Trophoblast cell (in vitro differentiated cells and primary cell): ENCODE data around the gene TRABD2B.

ENCODE experiments used
- DNase-seq, 2 donors: peaks; one replicate each; pipeline ENCODE4 v3.0.0-alpha.2; 2016
- H2AFZ ChIP-seq: 2 replicates; pipeline ENCODE4 v1.6.1; 2013; ENCODE audit warnings: low read length, moderate library complexity, mild to moderate bottlenecking; ENCODE audit not compliant: insufficient read depth, poor library complexity
- H2AK5ac ChIP-seq: 2 replicates; pipeline ENCODE4 v1.6.1; 2013; ENCODE audit warnings: mild to moderate bottlenecking, low read length
- H2BK120ac ChIP-seq: 2 replicates; pipeline ENCODE4 v1.6.1; 2013; ENCODE audit warnings: low read length, mild to moderate bottlenecking, moderate library complexity; ENCODE audit not compliant: insufficient read depth, poor library complexity
- H2BK12ac ChIP-seq: 2 replicates; pipeline ENCODE4 v1.6.1; 2013; ENCODE audit warnings: mild to moderate bottlenecking, low read length, moderate library complexity
- H2BK5ac ChIP-seq: 2 replicates; pipeline ENCODE4 v1.6.1; 2013; ENCODE audit warnings: low read length, low read depth, moderate library complexity, mild to moderate bottlenecking; ENCODE audit not compliant: poor library complexity
- H3K14ac ChIP-seq: 2 replicates; pipeline ENCODE4 v1.6.1; 2013; ENCODE audit warnings: mild to moderate bottlenecking, low read length
- H3K18ac ChIP-seq: 2 replicates; pipeline ENCODE4 v1.6.1; 2013; ENCODE audit warnings: mild to moderate bottlenecking, low read length
- H3K23ac ChIP-seq: 2 replicates; pipeline ENCODE4 v1.6.1; 2013; ENCODE audit warnings: low read length
- H3K27ac ChIP-seq: 2 replicates; pipeline ENCODE4 v1.5.1; 2013; ENCODE audit warnings: low read depth, mild to moderate bottlenecking, inconsistent platforms, low read length, moderate library complexity
- H3K27me3 ChIP-seq: 2 replicates; pipeline ENCODE4 v1.6.1; 2013; ENCODE audit warnings: inconsistent platforms, mild to moderate bottlenecking, low read length, moderate library complexity; ENCODE audit not compliant: insufficient read depth
- H3K36me3 ChIP-seq, 2 experiments: 1 replicate in 1 of 2; 2 replicates in 1 of 2; pipeline ENCODE4 v1.6.1; 2013; ENCODE audit warnings: low read length in 2 of 2, mild to moderate bottlenecking in 2 of 2, moderate library complexity in 1 of 2; ENCODE audit not compliant: insufficient read depth in 2 of 2, control insufficient read depth in 1 of 2
- H3K4ac ChIP-seq: 2 replicates; pipeline ENCODE4 v1.6.1; 2013; ENCODE audit warnings: low read depth, mild to moderate bottlenecking, low read length, moderate library complexity
- H3K4me1 ChIP-seq, 2 experiments: 1 replicate in 1 of 2; 2 replicates in 1 of 2; pipeline ENCODE4 v1.6.1; 2013; ENCODE audit warnings: low read length in 2 of 2, mild to moderate bottlenecking in 2 of 2, moderate library complexity in 1 of 2; ENCODE audit not compliant: insufficient read depth in 2 of 2, control insufficient read depth in 1 of 2
- H3K4me2 ChIP-seq: 2 replicates; pipeline ENCODE4 v1.6.1; 2013; ENCODE audit warnings: inconsistent platforms, mild to moderate bottlenecking, low read length, moderate library complexity
- H3K4me3 ChIP-seq: 2 replicates; pipeline ENCODE4 v1.5.1; 2013; ENCODE audit warnings: mild to moderate bottlenecking, low read depth, low read length, inconsistent platforms
- H3K79me1 ChIP-seq: one replicate; pipeline ENCODE4 v1.6.1; 2013; ENCODE audit warnings: low read length
- H3K79me2 ChIP-seq: 2 replicates; pipeline ENCODE4 v1.6.1; 2013; ENCODE audit warnings: low read length, mild to moderate bottlenecking; ENCODE audit not compliant: control insufficient read depth, insufficient read depth, poor library complexity
- H3K9ac ChIP-seq: 2 replicates; pipeline ENCODE4 v1.6.1; 2013; ENCODE audit warnings: mild to moderate bottlenecking, low read length
- H3K9me3 ChIP-seq: 2 replicates; pipeline ENCODE4 v1.6.1; 2013; ENCODE audit warnings: low read depth, mild to moderate bottlenecking, control low read depth, inconsistent platforms, low read length; ENCODE audit not compliant: insufficient read depth
- H4K12ac ChIP-seq: 2 replicates; pipeline ENCODE4 v1.6.1; 2013; ENCODE audit warnings: low read depth, mild to moderate bottlenecking, low read length, moderate library complexity
- H4K8ac ChIP-seq: 2 replicates; pipeline ENCODE4 v1.6.1; 2013; ENCODE audit warnings: low read depth, mild to moderate bottlenecking, low read length, moderate library complexity
- H4K91ac ChIP-seq: one replicate; pipeline ENCODE4 v1.6.1; 2013; ENCODE audit warnings: low read depth, mild to moderate bottlenecking, low read length, moderate library complexity
- WGBS: extraction: QIAGEN DNeasy Blood & Tissue Kit; methylation state at CpG from one replicate; pipeline ENCODE4 v1.1.7; 2013; ENCODE audit warnings: missing lambda C conversion rate; ENCODE audit not compliant: insufficient read length, insufficient coverage; ENCODE audit errors: extremely low coverage; 5-methylcytosine and 5-hydroxymethylcytosine counted together

The TRABD2B gene

GRCh38 chr1:47796626-47797025 is 200.6 kb downstream of the TRABD2B start:
- no CpG with 5 or more reads among the region's 6 CpGs for WGBS
- peaks cover 6% of the 10 kb centered on the region for H3K9me3 ChIP-seq

DNA sequence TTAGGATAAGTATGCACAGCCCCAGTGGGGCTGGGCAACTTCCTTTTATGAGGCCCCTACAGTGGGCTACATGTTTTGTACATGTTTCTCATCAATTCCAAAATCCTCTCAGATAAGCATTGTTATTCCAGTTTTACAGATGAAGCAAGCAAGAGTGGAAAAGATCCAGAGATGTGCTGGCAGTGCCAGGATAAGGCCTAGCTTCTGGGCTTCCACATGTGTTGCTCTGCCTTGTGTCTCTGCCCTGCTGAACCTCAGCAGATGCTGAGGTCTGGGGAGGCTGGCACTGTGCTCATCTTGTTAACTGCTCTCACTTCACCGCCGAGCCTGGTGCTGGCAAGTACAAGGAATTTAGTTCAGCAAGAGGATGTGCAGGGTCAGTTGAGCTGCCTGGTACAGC is 202.1 kb downstream of the TRABD2B start:
- no CpG with 5 or more reads among the region's 2 CpGs for WGBS

More at GRCh38 chr1:47796626-47797025, 200.6 kb downstream of the TRABD2B start:
- no peak overlapping the region for H3K27ac ChIP-seq
- H3K36me3 ChIP-seq = no peaks in the 10 kb centered on the region
- H3K23ac ChIP-seq = no peak overlapping the region
- no peak overlapping the region for H2AFZ ChIP-seq
- no peak overlapping the region for H3K4me3 ChIP-seq
- no peak overlapping the region for H2AK5ac ChIP-seq
- DNase-seq = no peak
- H3K27me3 ChIP-seq = no peaks in the 10 kb centered on the region
- no peaks in the 10 kb centered on the region for H3K4me1 ChIP-seq
- H3K9ac ChIP-seq = no peak overlapping the region
- no peaks in the 10 kb centered on the region for H3K79me1 ChIP-seq
- H2BK12ac ChIP-seq = no peak overlapping the region
- no peak overlapping the region for H4K12ac ChIP-seq
- no peak overlapping the region for H2BK120ac ChIP-seq
- no peaks in the 10 kb centered on the region for H3K79me2 ChIP-seq
- no peak overlapping the region for H2BK5ac ChIP-seq
- no peak overlapping the region for H4K8ac ChIP-seq
- no peak overlapping the region for H3K4me2 ChIP-seq
- H3K18ac ChIP-seq = no peak overlapping the region
- no peak overlapping the region for H3K4ac ChIP-seq
- no peak overlapping the region for H4K91ac ChIP-seq
- no peak overlapping the region for H3K14ac ChIP-seq

DNA sequence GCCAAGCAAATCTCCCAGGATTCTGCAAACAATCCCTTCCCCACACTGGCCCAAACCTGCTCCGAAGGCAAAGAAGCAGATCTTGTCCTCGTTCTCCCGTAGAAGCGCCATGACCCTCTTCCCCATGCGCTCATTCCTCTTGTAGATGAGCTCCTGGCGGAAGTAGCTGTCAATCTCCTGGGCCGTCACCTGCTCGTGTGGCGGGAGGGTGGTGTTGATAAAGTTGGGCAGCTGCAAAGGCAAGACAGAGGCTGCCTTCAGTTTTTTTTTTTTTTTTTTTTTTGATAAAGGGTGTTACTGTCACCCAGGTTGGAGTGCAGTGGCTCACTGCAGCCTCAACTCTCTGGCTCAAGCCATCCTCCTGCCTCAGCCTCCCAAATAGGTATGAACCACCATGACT is 202.7 kb downstream of the TRABD2B start:
- H3K9me3 ChIP-seq = peaks cover 6% of the 10 kb centered on the region
- H3K4me2 ChIP-seq = no peak overlapping the region
- no peak overlapping the region for H2BK12ac ChIP-seq
- no peak overlapping the region for H3K4ac ChIP-seq
- H3K9ac ChIP-seq = no peak overlapping the region
- H4K91ac ChIP-seq = no peak overlapping the region
- H2AK5ac ChIP-seq = no peak overlapping the region
- H3K27ac ChIP-seq = no peak overlapping the region
- no peak overlapping the region for H3K14ac ChIP-seq
- H3K79me1 ChIP-seq = no peaks in the 10 kb centered on the region
- no peak overlapping the region for H2BK5ac ChIP-seq
- no peak overlapping the region for H3K18ac ChIP-seq
- H3K36me3 ChIP-seq = no peaks in the 10 kb centered on the region
- H3K4me3 ChIP-seq = no peak overlapping the region
- no peaks in the 10 kb centered on the region for H3K4me1 ChIP-seq
- H4K8ac ChIP-seq = no peak overlapping the region
- H3K23ac ChIP-seq = no peak overlapping the region
- H2BK120ac ChIP-seq = no peak overlapping the region
- H3K27me3 ChIP-seq = no peaks in the 10 kb centered on the region
- H3K79me2 ChIP-seq = no peaks in the 10 kb centered on the region
- H4K12ac ChIP-seq = no peak overlapping the region
- H2AFZ ChIP-seq = no peak overlapping the region
- WGBS = no CpG with 5 or more reads among the region's 9 CpGs
- no peak for DNase-seq

More for the DNA sequence above, 202.1 kb downstream of the TRABD2B start:
- Histone ChIP-seq H3K9me3 (peaks cover 6% of the 10 kb centered on the region), H3K36me3 (no peaks in the 10 kb centered on the region), H2BK5ac (no peak overlapping the region), H3K4me1 (no peaks in the 10 kb centered on the region), H4K91ac (no peak overlapping the region), H2BK120ac (no peak overlapping the region), H3K27ac (no peak overlapping the region), H3K14ac (no peak overlapping the region), H2BK12ac (no peak overlapping the region), H2AK5ac (no peak overlapping the region), H3K4me3 (no peak overlapping the region), H3K79me2 (no peaks in the 10 kb centered on the region), H3K4me2 (no peak overlapping the region), H3K18ac (no peak overlapping the region), H2AFZ (no peak overlapping the region), H3K27me3 (no peaks in the 10 kb centered on the region), H3K4ac (no peak overlapping the region), H4K8ac (no peak overlapping the region), H4K12ac (no peak overlapping the region), H3K23ac (no peak overlapping the region), H3K79me1 (no peaks in the 10 kb centered on the region), H3K9ac (no peak overlapping the region)
- no peak for DNase-seq

GRCh38 chr1:47794081-47794480 is 203.1 kb downstream of the TRABD2B start:
- H3K9me3 ChIP-seq = peaks cover 6% of the 10 kb centered on the region
- H3K4me2 ChIP-seq = no peak overlapping the region
- H3K79me1 ChIP-seq = no peaks in the 10 kb centered on the region
- no peak overlapping the region for H4K8ac ChIP-seq
- no peak overlapping the region for H3K4ac ChIP-seq
- H2BK5ac ChIP-seq = no peak overlapping the region
- no peak overlapping the region for H2AK5ac ChIP-seq
- no peak overlapping the region for H3K18ac ChIP-seq
- H4K12ac ChIP-seq = no peak overlapping the region
- no peak overlapping the region for H2BK120ac ChIP-seq
- H3K36me3 ChIP-seq = no peaks in the 10 kb centered on the region
- no peak for DNase-seq
- no peaks in the 10 kb centered on the region for H3K79me2 ChIP-seq
- no peak overlapping the region for H3K14ac ChIP-seq
- no peaks in the 10 kb centered on the region for H3K27me3 ChIP-seq
- no peak overlapping the region for H3K4me3 ChIP-seq
- H3K27ac ChIP-seq = no peak overlapping the region
- no peaks in the 10 kb centered on the region for H3K4me1 ChIP-seq
- H3K9ac ChIP-seq = no peak overlapping the region
- H2AFZ ChIP-seq = no peak overlapping the region
- H4K91ac ChIP-seq = no peak overlapping the region
- H3K23ac ChIP-seq = no peak overlapping the region
- no peak overlapping the region for H2BK12ac ChIP-seq
- no CpG with 5 or more reads among the region's 5 CpGs for WGBS
